Pancreas (tissue), 10 donors: ENCODE measurements around the gene DIPK1A. TPM values are rescaled to one million over a fixed set of nuclear protein-coding genes. Genes with fewer than 3 reads are reported as not detected.
A peak's percentile ranks its signal among the peaks of the same experiment; 100 is the strongest.

Experiments used
- ATAC-seq, 4 donors: fragments of 200-7000 bp; cut with Tn5 transposase; one replicate each; pipeline versions ENCODE4 v1.8.0 to v1.9.1; 2020; ENCODE audit warnings: mild to moderate bottlenecking in 4 of 4, moderate library complexity in 4 of 4
- DNase-seq, 6 donors: peaks; one replicate each; pipeline ENCODE4 v3.0.0-alpha.2; 2020
- FAIRE-seq: peaks from 2 replicates; lab custom pipeline; 2012; peaks lifted over from hg19 to GRCh38; lab: Jason Lieb, UNC
- H3K27ac ChIP-seq, 4 donors: fragments of 200-600 bp; sonication (generic); 1 replicate in 3 of 4; 2 replicates in 1 of 4; pipeline versions ENCODE4 v1.5.0 to v1.8.0; 2020
- H3K27me3 ChIP-seq, 4 donors: fragments of 200-600 bp; one replicate each; pipeline ENCODE4 v1.8.0; 2021
- H3K36me3 ChIP-seq, 3 donors: fragments of 200-600 bp; sonication (generic) in 1 of 3; one replicate each; pipeline versions ENCODE4 v1.5.0 to v1.8.0; 2020 to 2021
- H3K4me1 ChIP-seq, 3 donors: fragments of 200-600 bp; one replicate each; pipeline ENCODE4 v1.8.0; 2021
- H3K4me3 ChIP-seq, 4 donors: fragments of 200-600 bp; sonication (generic) in 2 of 4; one replicate each; pipeline versions ENCODE4 v1.5.0 to v1.8.0; 2020 to 2021
- H3K9me3 ChIP-seq, 4 donors: fragments of 200-600 bp; one replicate each; pipeline ENCODE4 v1.8.0; 2021
- CTCF ChIP-seq, 4 donors: fragments of 200-600 bp; sonication (generic) in 3 of 4; IDR thresholded peaks; one replicate each; pipeline versions ENCODE4 v1.5.0 to v1.8.0; 2021; ENCODE audit warnings: antibody characterized with exemption in 4 of 4
- WGBS, 2 donors: extraction: QIAGEN DNeasy Blood & Tissue Kit; methylation state at CpG; one replicate each; pipeline ENCODE4 v1.1.7; 2013; 5-methylcytosine and 5-hydroxymethylcytosine counted together
- intact Hi-C, 3 donors: fragments of 100-400 bp; cut with DNase I; formaldehyde crosslinking; loops; one replicate each; pipeline versions ENCODE4 v1.11.1 to v1.14.2; 2022
- polyA plus RNA-seq, 2 donors: library from polyadenylated mRNA; stranded (reverse); fragments of 200-250 nt; gene quantifications; one replicate each; pipeline ENCODE4 v1.2.3, GENCODE V29; 2013
- total RNA-seq, 6 donors: library from RNA; stranded (reverse); fragmentation: NEBNext Ultra II Directional in 4 of 6; extraction: Animal tissue kit (Norgen Biotek cat#: 25700) in 4 of 6; gene quantifications; one replicate each; pipeline versions ENCODE4 v1.2.1 to v1.2.4, GENCODE V29; 2021 to 2023
- donor health status: healthy with polysubstance abuse.
- donor health status: DM: no; HTN: no; CAD: no; lungs with moderate emphysema.
- donor health status: DM: no; HTN: no; CAD: no.
- donor health status: control.
- donor health status: control.
- donor health status: Bipolar disorder and iron deficiency.
- donor health status: DM: yes; HTN: yes; CAD: no.
- donor health status: DM: no; HTN: no; CAD: no.
- donor health status: DM: no; HTN: no; CAD: no.
- donor health status: DM: yes; HTN: yes; CAD: no.

DIPK1A gene
- total and polyA plus RNA-seq, 8 donors = 0.80 to 5.4 (median 2.0) TPM

GRCh38 chr1:92831368-92831761 is 129.9 kb downstream of the DIPK1A start:
- H3K4me1 ChIP-seq = peaks cover 15 to 29% (median 17%) of the 10 kb centered on the region in 3 donors
- FAIRE-seq = no peak
- ATAC-seq = peak in 1 of 4 donors; percentile 2
- H3K36me3 ChIP-seq = peaks cover 0 to 15% (median 11%) of the 10 kb centered on the region in 3 donors
- peak overlapping the region in 1 of 4 donors; percentile 89 for H3K4me3 ChIP-seq
- intact Hi-C loops = no loop called here
- H3K27me3 ChIP-seq = no peaks in the 10 kb centered on the region
- TF ChIP-seq CTCF (IDR thresholded peaks at IDR 0.05) = no peak
- no peaks in the 10 kb centered on the region for H3K9me3 ChIP-seq
- WGBS, 2 donors = 40 to 48% methylated on average over 4 of the region's 4 CpGs
- peak in 1 of 6 donors; percentile 22 for DNase-seq
- no peak overlapping the region for H3K27ac ChIP-seq

- ATAC-seq (no peak), FAIRE-seq (no peak), DNase-seq (no peak)
- Histone ChIP-seq H3K9me3 (no peaks in the 10 kb centered on the region), H3K4me1 (no peaks in the 10 kb centered on the region), H3K27me3 (no peaks in the 10 kb centered on the region), H3K27ac (no peak overlapping the region), H3K36me3 (no peaks in the 10 kb centered on the region), H3K4me3 (no peak overlapping the region)
- intact Hi-C loops = no loop called here
- WGBS, 2 donors = 73 to 74% methylated on average over 6 of the region's 6 CpGs
- TF ChIP-seq CTCF (IDR thresholded peaks at IDR 0.05) = no peak
These were observed 134.5 kb downstream of the DIPK1A start for GRCh38 chr1:92826792-92827191.

GRCh38 chr1:92822879-92823278 is 138.4 kb downstream of the DIPK1A start:
- no peak for ATAC-seq
- 85 to 90% methylated on average over 3 of the region's 3 CpGs for WGBS, 2 donors
- no peak for DNase-seq
- no peak for FAIRE-seq
- Histone ChIP-seq H3K27ac (no peak overlapping the region), H3K4me1 (no peaks in the 10 kb centered on the region), H3K36me3 (no peaks in the 10 kb centered on the region), H3K4me3 (no peak overlapping the region), H3K9me3 (no peaks in the 10 kb centered on the region), H3K27me3 (no peaks in the 10 kb centered on the region)
- intact Hi-C loops = loop anchor here in 1 of 3 donors (2.0 kb wide), 1 partner anchor 14 kb away; no protein-coding TSS in a partner anchor
- TF ChIP-seq CTCF (IDR thresholded peaks at IDR 0.05) = no peak

GRCh38 chr1:92820551-92820950 is 140.7 kb downstream of the DIPK1A start:
- FAIRE-seq (no peak), DNase-seq (no peak), ATAC-seq (no peak)
- H3K4me1 ChIP-seq = no peaks in the 10 kb centered on the region
- TF ChIP-seq CTCF (IDR thresholded peaks at IDR 0.05) = no peak
- no peak overlapping the region for H3K4me3 ChIP-seq
- intact Hi-C loops = no loop called here
- no peaks in the 10 kb centered on the region for H3K27me3 ChIP-seq
- H3K27ac ChIP-seq = no peak overlapping the region
- no peaks in the 10 kb centered on the region for H3K36me3 ChIP-seq
- 73 to 83% methylated on average over 3 of the region's 3 CpGs for WGBS, 2 donors
- no peaks in the 10 kb centered on the region for H3K9me3 ChIP-seq

- intact Hi-C loops = no loop called here
- DNase-seq (no peak), ATAC-seq (no peak), FAIRE-seq (no peak)
- Histone ChIP-seq H3K27ac (no peak overlapping the region), H3K27me3 (no peaks in the 10 kb centered on the region), H3K4me1 (no peaks in the 10 kb centered on the region), H3K36me3 (no peaks in the 10 kb centered on the region), H3K9me3 (no peaks in the 10 kb centered on the region), H3K4me3 (no peak overlapping the region)
- WGBS, 2 donors = 54 to 65% methylated on average over 3 of the region's 3 CpGs
- TF ChIP-seq CTCF (IDR thresholded peaks at IDR 0.05) = no peak
These were observed 141.2 kb downstream of the DIPK1A start for GRCh38 chr1:92820024-92820423.
